Ovary (tissue), 3 donors: Measurements from ENCODE around the gene JPH4.

Source experiments
- CTCF ChIP-seq, 3 donors: fragments of 450-650 bp in 2 of 3; fragments of 200-600 bp in 1 of 3; IDR thresholded peaks; one replicate each; pipeline versions ENCODE4 v1.5.1 to v1.8.0; 2016 to 2022; ENCODE audit warnings: antibody characterized with exemption in 3 of 3, mild to moderate bottlenecking in 1 of 3
- POLR2A ChIP-seq: fragments of 450-650 bp; IDR thresholded peaks from one replicate; pipeline ENCODE4 v1.6.1; 2017; ENCODE audit warnings: antibody characterized with exemption, mild to moderate bottlenecking, moderate library complexity
- donor health status: DM: no; HTN: no; CAD: no.

- TF ChIP-seq CTCF (IDR thresholded peaks at IDR 0.05) (no peak), POLR2A (no peak)
These were observed 49.6 kb downstream of the JPH4 start for GRCh38 chr14:23529016-23529415.
